Right kidney (tissue), 1 donor: ENCODE measurements around the gene TIA1.
A peak's percentile ranks its signal among the peaks of the same experiment; 100 is the strongest.
"Not testable (repeated sequence)": the region's sequence is repeated elsewhere in the genome, so short reads cannot be mapped to it uniquely, and the experiment has no call there.

Experiments used
- DNase-seq: peaks from one replicate; pipeline ENCODE4 v3.0.0-alpha.2; 2016

The TIA1 gene

GRCh38 chr2:70226781-70227180 is 21.6 kb downstream of the TIA1 start:
- no peak for DNase-seq

- DNase-seq: not testable (repeated sequence)
These were observed 25.1 kb downstream of the TIA1 start for GRCh38 chr2:70223305-70223704.

GRCh38 chr2:70214953-70215549 is 33.4 kb downstream of the TIA1 start:
- DNase-seq: no peak

GRCh38 chr2:70214365-70214764 is 34.1 kb downstream of the TIA1 start:
- no peak for DNase-seq

GRCh38 chr2:70212298-70212932 is 36.0 kb downstream of the TIA1 start:
- no peak for DNase-seq

GRCh38 chr2:70211595-70211994 is 36.8 kb downstream of the TIA1 start:
- DNase-seq: no peak

GRCh38 chr2:70204452-70204851 is 44.0 kb downstream of the TIA1 start:
- no peak for DNase-seq

GRCh38 chr2:70203086-70203485 is 45.3 kb downstream of the TIA1 start:
- DNase-seq: no peak

- DNase-seq: no peak
These were observed 46.1 kb downstream of the TIA1 start for GRCh38 chr2:70202236-70202806.

- no peak for DNase-seq
These were observed 46.6 kb downstream of the TIA1 start for GRCh38 chr2:70201831-70202230.

GRCh38 chr2:70201225-70201768 is 47.1 kb downstream of the TIA1 start:
- no peak for DNase-seq

- DNase-seq: no peak
These were observed 49.0 kb downstream of the TIA1 start for GRCh38 chr2:70199320-70199864.

- no peak for DNase-seq
These were observed 55.9 kb downstream of the TIA1 start for GRCh38 chr2:70192516-70192915.

- no peak for DNase-seq
These were observed 57.1 kb downstream of the TIA1 start for GRCh38 chr2:70191244-70191735.

- DNase-seq: peak; percentile 95
These were observed 57.8 kb downstream of the TIA1 start, which contains the start of gene C2orf42 for GRCh38 chr2:70190418-70191243. C2orf42 (minus strand) TSS chr2:70191019; CDS start chr2:70181985, 9,034 bp downstream.

GRCh38 chr2:70188460-70188859 is 60.0 kb downstream of the TIA1 start:
- DNase-seq: no peak

- not testable (repeated sequence) for DNase-seq
These were observed 61.3 kb downstream of the TIA1 start for GRCh38 chr2:70187170-70187569.

- no peak for DNase-seq
These were observed 65.7 kb downstream of the TIA1 start for GRCh38 chr2:70182689-70183088.

- DNase-seq: no peak
These were observed 67.0 kb downstream of the TIA1 start for GRCh38 chr2:70181363-70181956.

GRCh38 chr2:70173520-70173919 is 74.9 kb downstream of the TIA1 start:
- no peak for DNase-seq

- DNase-seq: not testable (repeated sequence)
These were observed 78.7 kb downstream of the TIA1 start for GRCh38 chr2:70169654-70170245.
